Measurements from ENCODE around the gene KCNE3. TPM values are rescaled to one million over a fixed set of nuclear protein-coding genes. Genes with fewer than 3 reads are reported as not detected.

KCNE3 gene
- total and polyA plus RNA-seq, 9 of the 15 experiments (the other 6 are each of a cell fraction or from before 2014, with no cell fraction given) = 1.6 to 8.7 (median 6.2) TPM

GRCh38 chr11:74473382-74474173 lies 6.2 kb upstream of the KCNE3 start:
- ChIA-PET CTCF (ENCODE audit: low intra/inter-chr PET ratio) (no interaction called here), POLR2A (interaction anchor here (1.7 kb wide), 1 partner anchor 10 kb away, joined by 5 read pairs; no protein-coding TSS in a partner anchor)
- TF ChIP-seq, protein P1, sequence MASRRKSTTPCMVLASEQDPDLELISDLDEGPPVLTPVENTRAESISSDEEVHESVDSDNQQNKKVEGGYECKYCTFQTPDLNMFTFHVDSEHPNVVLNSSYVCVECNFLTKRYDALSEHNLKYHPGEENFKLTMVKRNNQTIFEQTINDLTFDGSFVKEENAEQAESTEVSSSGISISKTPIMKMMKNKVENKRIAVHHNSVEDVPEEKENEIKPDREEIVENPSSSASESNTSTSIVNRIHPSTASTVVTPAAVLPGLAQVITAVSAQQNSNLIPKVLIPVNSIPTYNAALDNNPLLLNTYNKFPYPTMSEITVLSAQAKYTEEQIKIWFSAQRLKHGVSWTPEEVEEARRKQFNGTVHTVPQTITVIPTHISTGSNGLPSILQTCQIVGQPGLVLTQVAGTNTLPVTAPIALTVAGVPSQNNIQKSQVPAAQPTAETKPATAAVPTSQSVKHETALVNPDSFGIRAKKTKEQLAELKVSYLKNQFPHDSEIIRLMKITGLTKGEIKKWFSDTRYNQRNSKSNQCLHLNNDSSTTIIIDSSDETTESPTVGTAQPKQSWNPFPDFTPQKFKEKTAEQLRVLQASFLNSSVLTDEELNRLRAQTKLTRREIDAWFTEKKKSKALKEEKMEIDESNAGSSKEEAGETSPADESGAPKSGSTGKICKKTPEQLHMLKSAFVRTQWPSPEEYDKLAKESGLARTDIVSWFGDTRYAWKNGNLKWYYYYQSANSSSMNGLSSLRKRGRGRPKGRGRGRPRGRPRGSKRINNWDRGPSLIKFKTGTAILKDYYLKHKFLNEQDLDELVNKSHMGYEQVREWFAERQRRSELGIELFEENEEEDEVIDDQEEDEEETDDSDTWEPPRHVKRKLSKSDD (conservative IDR thresholded peaks at IDR 0.05; ENCODE audit: low read length) = no peak
- TF ChIP-seq TCF7 (IDR thresholded peaks at IDR 0.05; ENCODE audit: borderline replicate concordance) = no peak
- no peak for TF ChIP-seq ARID1B (IDR thresholded peaks at IDR 0.05)
- no peak for TF ChIP-seq RBM25 (IDR thresholded peaks at IDR 0.05; ENCODE audit: low read depth, low read length, severe bottlenecking)
- TF ChIP-seq ESRRA (IDR thresholded peaks at IDR 0.05; ENCODE audit: borderline replicate concordance, low read depth) = no peak
- no peak for TF ChIP-seq SMARCA5 (IDR thresholded peaks at IDR 0.05)
- no peak for TF ChIP-seq ZNF444 (CRISPR knock-in tag; IDR thresholded peaks at IDR 0.05)
- no peak for TF ChIP-seq CBFA2T3 (IDR thresholded peaks at IDR 0.05)
- no peak for TF ChIP-seq ZNF197 (CRISPR knock-in tag; IDR thresholded peaks at IDR 0.05; ENCODE audit: low read depth)

More at GRCh38 chr11:74473382-74474173, 6.2 kb upstream of the KCNE3 start:
- no peaks in the 10 kb centered on the region for H3K9me1 ChIP-seq (ENCODE audit: control insufficient read depth, insufficient read depth, low read length)
- H3K27ac ChIP-seq (ENCODE audit: extremely low read depth, low read depth, low read length) = no peak overlapping the region
- intact Hi-C loops (cut with micrococcal nuclease) (no loop called here), in situ Hi-C loops (cut with MboI) (no loop called here)
- ATAC-seq = no peak
- no peaks in the 10 kb centered on the region; a peak in 1 of 5 replicates for H3K27me3 ChIP-seq (ENCODE audit: control insufficient read depth in 2 of 2, insufficient read depth in 2 of 2, low read length in 2 of 2)
- no peaks in the 10 kb centered on the region for H3K9me3 ChIP-seq (replicated peaks; ENCODE audit: control insufficient read depth, insufficient read depth, low read depth, low read length)
- H3K4me3 ChIP-seq = no peak overlapping the region
- H2AFZ ChIP-seq (ENCODE audit: low read depth, low read length) = no peak overlapping the region
- no peaks in the 10 kb centered on the region for H3K79me2 ChIP-seq (ENCODE audit: control insufficient read depth, insufficient read depth, low read length)
- no peak for DNase-seq (ENCODE audit: extremely low read depth in 1 of 4, low spot score in 3 of 4)
- H3K9ac ChIP-seq (ENCODE audit: insufficient read depth in 1 of 2, low read depth in 2 of 2, low read length in 2 of 2) = no peak overlapping the region
- 23% methylated on average over 9 of the region's 10 CpGs for WGBS (ENCODE audit: insufficient coverage, low coverage, missing lambda C conversion rate)
- H4K20me1 ChIP-seq (replicated peaks; ENCODE audit: control insufficient read depth, insufficient read depth, low read length) = no peaks in the 10 kb centered on the region
- no peak overlapping the region for H3K4me2 ChIP-seq (ENCODE audit: insufficient read depth, low read length)
- no TSS peak for BruUV-seq (replicated peaks)
- no peaks in the 10 kb centered on the region for H3K36me3 ChIP-seq (ENCODE audit: control insufficient read depth, insufficient read depth, low read length)
- peaks cover 0 to 9% of the 10 kb centered on the region in 2 experiments; a peak in 1 of 5 replicates for H3K4me1 ChIP-seq (replicated peaks in 1 of 2; ENCODE audit: control insufficient read depth in 2 of 2, insufficient read depth in 2 of 2, low read length in 2 of 2)
- FAIRE-seq = no peak
